Ovary (tissue), 3 donors: ENCODE results near the gene CGB3.

Experiments used
- POLR2A ChIP-seq: fragments of 450-650 bp; IDR thresholded peaks from one replicate; pipeline ENCODE4 v1.6.1; 2017; ENCODE audit warnings: antibody characterized with exemption, mild to moderate bottlenecking, moderate library complexity
- TF ChIP-seq, protein P1 (sequence below), 3 donors: fragments of 450-650 bp in 2 of 3; fragments of 200-600 bp in 1 of 3; IDR thresholded peaks; one replicate each; pipeline versions ENCODE4 v1.5.1 to v1.8.0; 2016 to 2022; ENCODE audit warnings: antibody characterized with exemption in 3 of 3, mild to moderate bottlenecking in 1 of 3
- donor health status: DM: no; HTN: no; CAD: no.

DNA sequence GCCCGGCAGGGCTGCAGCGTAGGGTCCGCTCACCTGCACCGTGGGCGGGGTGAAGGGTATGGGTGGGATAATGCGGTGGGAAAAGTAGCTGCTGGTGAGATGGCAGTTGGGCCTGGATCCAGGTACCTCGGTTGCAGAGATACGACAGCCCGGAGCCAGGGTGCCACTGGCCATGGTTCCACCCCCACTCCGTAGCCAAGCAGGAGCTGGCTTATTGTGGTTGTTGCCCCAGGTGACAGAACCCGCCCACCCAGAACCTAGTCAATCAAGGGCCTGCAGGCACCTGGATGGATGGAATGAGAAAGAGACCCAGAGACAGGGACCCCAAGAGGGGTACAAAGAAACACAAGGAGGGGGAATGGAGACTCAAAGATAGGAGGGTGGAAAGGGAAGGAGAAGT is 3.8 kb downstream of the CGB3 start:
- TF ChIP-seq, protein P1, sequence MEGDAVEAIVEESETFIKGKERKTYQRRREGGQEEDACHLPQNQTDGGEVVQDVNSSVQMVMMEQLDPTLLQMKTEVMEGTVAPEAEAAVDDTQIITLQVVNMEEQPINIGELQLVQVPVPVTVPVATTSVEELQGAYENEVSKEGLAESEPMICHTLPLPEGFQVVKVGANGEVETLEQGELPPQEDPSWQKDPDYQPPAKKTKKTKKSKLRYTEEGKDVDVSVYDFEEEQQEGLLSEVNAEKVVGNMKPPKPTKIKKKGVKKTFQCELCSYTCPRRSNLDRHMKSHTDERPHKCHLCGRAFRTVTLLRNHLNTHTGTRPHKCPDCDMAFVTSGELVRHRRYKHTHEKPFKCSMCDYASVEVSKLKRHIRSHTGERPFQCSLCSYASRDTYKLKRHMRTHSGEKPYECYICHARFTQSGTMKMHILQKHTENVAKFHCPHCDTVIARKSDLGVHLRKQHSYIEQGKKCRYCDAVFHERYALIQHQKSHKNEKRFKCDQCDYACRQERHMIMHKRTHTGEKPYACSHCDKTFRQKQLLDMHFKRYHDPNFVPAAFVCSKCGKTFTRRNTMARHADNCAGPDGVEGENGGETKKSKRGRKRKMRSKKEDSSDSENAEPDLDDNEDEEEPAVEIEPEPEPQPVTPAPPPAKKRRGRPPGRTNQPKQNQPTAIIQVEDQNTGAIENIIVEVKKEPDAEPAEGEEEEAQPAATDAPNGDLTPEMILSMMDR (IDR thresholded peaks at IDR 0.05): no peak
- no peak for TF ChIP-seq POLR2A
